ENCODE measurements around the gene ABHD2.

GRCh38 chr15:89157061-89157460 is 68.8 kb downstream of the ABHD2 start:
- TF ChIP-seq CTCF (IDR thresholded peaks at IDR 0.05; ENCODE audit: low read depth, low read length, poor library complexity, severe bottlenecking) (no peak), EZH2phosphoT487 (IDR thresholded peaks at IDR 0.05; ENCODE audit: borderline replicate concordance, low read length) (no peak)

All from DOHH2 (cell line).